Left ventricle myocardium inferior (tissue), 1 donor: ENCODE data around the gene TMEM131L. TPM values are rescaled to one million over a fixed set of nuclear protein-coding genes. Genes with fewer than 3 reads are reported as not detected.

Source experiments
- DNase-seq: peaks from one replicate; pipeline ENCODE4 v3.0.0-alpha.2; 2020
- H3K27ac ChIP-seq: fragments of 200-600 bp; replicated peaks from 2 replicates; pipeline ENCODE4 v1.8.0; 2021
- H3K27me3 ChIP-seq: fragments of 200-600 bp; 2 replicates; pipeline ENCODE4 v1.8.0; 2021; ENCODE audit warnings: low read depth
- H3K36me3 ChIP-seq: fragments of 200-600 bp; 2 replicates; pipeline ENCODE4 v1.8.0; 2021
- H3K4me1 ChIP-seq: fragments of 200-600 bp; 2 replicates; pipeline ENCODE4 v1.8.0; 2021
- H3K4me3 ChIP-seq: fragments of 200-600 bp; 2 replicates; pipeline ENCODE4 v1.8.0; 2021; ENCODE audit warnings: mild to moderate bottlenecking, moderate library complexity
- H3K9me3 ChIP-seq: fragments of 200-600 bp; replicated peaks from 2 replicates; pipeline ENCODE4 v1.8.0; 2021
- CTCF ChIP-seq: fragments of 200-600 bp; IDR thresholded peaks from 2 replicates; pipeline ENCODE4 v1.8.0; 2021; ENCODE audit warnings: antibody characterized with exemption, mild to moderate bottlenecking, borderline replicate concordance
- intact Hi-C: fragments of 100-400 bp; cut with micrococcal nuclease; formaldehyde crosslinking; loops from one replicate; pipeline ENCODE4 v1.11.0; 2022
- total RNA-seq: library from RNA; stranded (reverse); fragmentation: NEBNext Ultra II Directional; extraction: Animal tissue kit (Norgen Biotek cat#: 25700); gene quantifications from one replicate; pipeline ENCODE4 v1.2.1, GENCODE V29; 2021
- donor health status: DM: no; HTN: yes; CAD: no; lungs with severe emphysema.

TMEM131L gene
- total RNA-seq, 1 donor from 2014 or later = 14.9 TPM

GRCh38 chr4:153651587-153651986, 185.4 kb downstream of the TMEM131L start:
- Histone ChIP-seq H3K27ac (peak overlapping the region; percentile 70), H3K4me1 (peaks cover 23% of the 10 kb centered on the region)

GRCh38 chr4:153652051-153652784, 186.1 kb downstream of the TMEM131L start:
- intact Hi-C loops = no loop called here
- no peak for TF ChIP-seq CTCF
- Histone ChIP-seq H3K27ac (peak overlapping the region; percentile 70), H3K27me3 (no peaks in the 10 kb centered on the region), H3K9me3 (no peaks in the 10 kb centered on the region), H3K36me3 (no peaks in the 10 kb centered on the region), H3K4me1 (peaks cover 23% of the 10 kb centered on the region), H3K4me3 (no peak overlapping the region)
- no peak for DNase-seq

More at GRCh38 chr4:153651587-153651986, 185.4 kb downstream of the TMEM131L start:
- no peak for TF ChIP-seq CTCF
- intact Hi-C loops = no loop called here
- Histone ChIP-seq H3K4me3 (no peak overlapping the region), H3K27me3 (no peaks in the 10 kb centered on the region), H3K36me3 (no peaks in the 10 kb centered on the region), H3K9me3 (no peaks in the 10 kb centered on the region)
- peak; percentile 49 for DNase-seq

- no peak for TF ChIP-seq CTCF
- DNase-seq = no peak
- intact Hi-C loops = no loop called here
- Histone ChIP-seq H3K27ac (peak overlapping the region; percentile 39), H3K4me1 (peaks cover 23% of the 10 kb centered on the region), H3K4me3 (no peak overlapping the region), H3K36me3 (no peaks in the 10 kb centered on the region), H3K27me3 (peaks cover 8% of the 10 kb centered on the region), H3K9me3 (no peaks in the 10 kb centered on the region)
These were observed 188.9 kb downstream of the TMEM131L start for GRCh38 chr4:153655002-153655541.

- Histone ChIP-seq H3K9me3 (no peaks in the 10 kb centered on the region), H3K27me3 (peaks cover 8% of the 10 kb centered on the region), H3K4me1 (peaks cover 29% of the 10 kb centered on the region), H3K4me3 (no peak overlapping the region), H3K36me3 (no peaks in the 10 kb centered on the region), H3K27ac (peak overlapping the region; percentile 39)
- intact Hi-C loops = no loop called here
- no peak for TF ChIP-seq CTCF
- no peak for DNase-seq
These were observed 189.8 kb downstream of the TMEM131L start for GRCh38 chr4:153655928-153656327.

GRCh38 chr4:153661215-153661822, 195.2 kb downstream of the TMEM131L start:
- Histone ChIP-seq H3K36me3 (no peaks in the 10 kb centered on the region), H3K4me3 (no peak overlapping the region), H3K4me1 (peaks cover 16% of the 10 kb centered on the region), H3K9me3 (peaks cover 11% of the 10 kb centered on the region), H3K27me3 (peaks cover 8% of the 10 kb centered on the region), H3K27ac (peak overlapping the region; percentile 65)
- intact Hi-C loops = no loop called here
- no peak for TF ChIP-seq CTCF
- no peak for DNase-seq
